H1 (cell line): ENCODE results near the gene CCDC144A.
"Not testable (repeated sequence)": the region's sequence is repeated elsewhere in the genome, so short reads cannot be mapped to it uniquely, and the experiment has no call there.

Experiments used
- CHD2 ChIP-seq: IDR thresholded peaks from 2 replicates; pipeline ENCODE4 v1.6.1; 2012; ENCODE audit warnings: low read length, improper control_type of control experiment
- EP300 ChIP-seq, 2 experiments: IDR thresholded peaks; 1 replicate in 1 of 2; 2 replicates in 1 of 2; pipeline ENCODE4 v1.6.1; 2011 to 2012; ENCODE audit warnings: low read depth in 2 of 2, low read length in 2 of 2, mild to moderate bottlenecking in 2 of 2, borderline replicate concordance in 1 of 2, inconsistent platforms in 1 of 2, moderate library complexity in 1 of 2
- FOSL1 ChIP-seq: IDR thresholded peaks from 2 replicates; pipeline ENCODE4 v1.6.1; 2011; ENCODE audit warnings: mild to moderate bottlenecking, low read depth, low read length, moderate library complexity; ENCODE audit not compliant: insufficient read depth
- MAX ChIP-seq: IDR thresholded peaks from 2 replicates; pipeline ENCODE4 v1.6.1; 2012; ENCODE audit warnings: inconsistent platforms
- NRF1 ChIP-seq: IDR thresholded peaks from 2 replicates; pipeline ENCODE4 v1.6.1; 2011; ENCODE audit warnings: mild to moderate bottlenecking, low read depth, low read length, improper control_type of control experiment
- POLR2A ChIP-seq, 2 experiments: IDR thresholded peaks; 1 replicate in 1 of 2; 2 replicates in 1 of 2; pipeline ENCODE4 v1.6.1; 2011; ENCODE audit warnings: low read depth in 2 of 2, low read length in 2 of 2, mild to moderate bottlenecking in 2 of 2; ENCODE audit errors: control extremely low read depth in 1 of 2
- POLR2AphosphoS5 ChIP-seq: IDR thresholded peaks from 2 replicates; pipeline ENCODE4 v1.6.1; 2011; ENCODE audit warnings: low read depth, low read length
- SAP30 ChIP-seq: fragments of 300-600 bp; sonication (generic); IDR thresholded peaks from 2 replicates; pipeline ENCODE4 v1.7.1; 2012; ENCODE audit warnings: low read length, moderate library complexity, mild to moderate bottlenecking, inconsistent platforms; ENCODE audit not compliant: insufficient read depth, insufficient replicate concordance
- SP1 ChIP-seq: IDR thresholded peaks from 2 replicates; pipeline ENCODE4 v1.6.1; 2011; ENCODE audit warnings: low read depth, low read length
- SRF ChIP-seq: IDR thresholded peaks from 2 replicates; pipeline ENCODE4 v1.6.1; 2011; ENCODE audit warnings: mild to moderate bottlenecking, low read depth, low read length, moderate library complexity
- TEAD4 ChIP-seq: IDR thresholded peaks from 2 replicates; pipeline ENCODE4 v1.6.1; 2012; ENCODE audit warnings: low read depth, low read length, inconsistent platforms, mixed read lengths
- YY1 ChIP-seq: IDR thresholded peaks from 2 replicates; pipeline ENCODE4 v1.6.1; 2011; ENCODE audit warnings: low read depth, mild to moderate bottlenecking, low read length
- TF ChIP-seq, protein P1 (sequence below), 3 experiments: IDR thresholded peaks; 1 replicate in 2 of 3; 2 replicates in 1 of 3; pipeline versions ENCODE4 v1.5.1 to v1.6.1; 2011; ENCODE audit warnings: low read length in 3 of 3, mild to moderate bottlenecking in 3 of 3, inconsistent platforms in 2 of 3, low read depth in 1 of 3, moderate library complexity in 1 of 3; ENCODE audit not compliant: insufficient read depth in 1 of 3; ENCODE audit errors: control extremely low read depth in 1 of 3

DNA sequence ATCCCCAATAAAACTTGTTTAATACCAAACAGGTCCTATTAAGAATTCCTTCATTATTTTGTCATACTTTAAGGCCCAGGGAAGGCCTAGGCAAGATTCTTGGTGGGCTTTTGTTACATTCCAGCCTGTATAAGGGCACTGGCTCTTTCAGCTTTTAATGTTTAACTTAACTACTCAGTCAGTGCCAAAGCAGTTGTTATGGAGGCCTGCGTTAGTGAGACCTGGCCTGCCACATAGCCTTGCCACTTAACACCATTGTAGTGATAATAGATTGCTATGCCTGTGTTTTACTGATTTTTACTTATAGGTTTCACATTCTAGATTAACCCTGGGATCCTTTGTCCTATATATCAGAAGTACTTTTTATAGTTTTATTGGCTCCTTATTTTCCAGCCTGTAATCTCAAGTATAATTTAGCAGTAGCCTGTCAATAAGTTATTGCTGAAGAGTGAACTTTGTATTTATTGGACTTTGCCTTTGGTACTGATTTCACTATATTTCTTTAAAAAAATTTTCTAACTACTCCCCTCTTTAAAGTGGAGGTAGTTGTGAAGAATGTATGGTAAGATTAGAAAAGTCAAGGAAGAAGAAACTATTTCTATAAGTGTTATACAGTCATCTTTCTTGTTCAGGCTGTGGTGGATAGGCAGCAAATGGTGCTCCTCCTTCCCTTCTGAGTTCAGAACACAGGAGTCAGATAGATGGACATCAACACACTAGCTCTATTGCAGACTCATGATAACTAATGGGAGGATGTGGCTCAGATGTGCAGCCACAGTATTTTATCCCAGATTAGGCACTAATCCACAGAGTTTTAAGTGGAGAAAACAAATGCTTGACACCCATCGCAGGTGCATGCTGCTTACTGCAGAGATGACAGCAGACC, 78.5 kb downstream of the CCDC144A start:
- not testable (repeated sequence) for TF ChIP-seq NRF1; SAP30; POLR2A (IDR thresholded peaks at IDR 0.05; ENCODE audit: control extremely low read depth in 1 of 2, low read depth in 2 of 2, low read length in 2 of 2); SP1; EP300 (IDR thresholded peaks at IDR 0.05; ENCODE audit: borderline replicate concordance in 1 of 2, low read depth in 2 of 2, low read length in 2 of 2); POLR2AphosphoS5; SRF; FOSL1; CHD2; TEAD4; YY1; MAX
- TF ChIP-seq, protein P1, sequence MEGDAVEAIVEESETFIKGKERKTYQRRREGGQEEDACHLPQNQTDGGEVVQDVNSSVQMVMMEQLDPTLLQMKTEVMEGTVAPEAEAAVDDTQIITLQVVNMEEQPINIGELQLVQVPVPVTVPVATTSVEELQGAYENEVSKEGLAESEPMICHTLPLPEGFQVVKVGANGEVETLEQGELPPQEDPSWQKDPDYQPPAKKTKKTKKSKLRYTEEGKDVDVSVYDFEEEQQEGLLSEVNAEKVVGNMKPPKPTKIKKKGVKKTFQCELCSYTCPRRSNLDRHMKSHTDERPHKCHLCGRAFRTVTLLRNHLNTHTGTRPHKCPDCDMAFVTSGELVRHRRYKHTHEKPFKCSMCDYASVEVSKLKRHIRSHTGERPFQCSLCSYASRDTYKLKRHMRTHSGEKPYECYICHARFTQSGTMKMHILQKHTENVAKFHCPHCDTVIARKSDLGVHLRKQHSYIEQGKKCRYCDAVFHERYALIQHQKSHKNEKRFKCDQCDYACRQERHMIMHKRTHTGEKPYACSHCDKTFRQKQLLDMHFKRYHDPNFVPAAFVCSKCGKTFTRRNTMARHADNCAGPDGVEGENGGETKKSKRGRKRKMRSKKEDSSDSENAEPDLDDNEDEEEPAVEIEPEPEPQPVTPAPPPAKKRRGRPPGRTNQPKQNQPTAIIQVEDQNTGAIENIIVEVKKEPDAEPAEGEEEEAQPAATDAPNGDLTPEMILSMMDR (IDR thresholded peaks at IDR 0.05; ENCODE audit: control extremely low read depth in 1 of 3, insufficient read depth in 1 of 3, low read depth in 1 of 3, low read length in 3 of 3) = not testable (repeated sequence)
